ENCODE data around the gene KLHL8.

KLHL8 gene

GRCh38 chr4:87220094-87220822 lies at the start of gene KLHL8:
Gene KLHL8 (minus strand): TSS chr4:87220618. CDS start chr4:87195539, 25,079 bp downstream.
- DNase-seq (ENCODE audit: low read depth in 1 of 2, low spot score in 1 of 2), result peak; percentile 76 to 83

- no peak for DNase-seq (ENCODE audit: low read depth in 1 of 2, low spot score in 1 of 2)
Measured at GRCh38 chr4:87270144-87270543, 49.7 kb upstream of the KLHL8 start.

GRCh38 chr4:87268411-87268810 lies 48.0 kb upstream of the KLHL8 start:
- DNase-seq (ENCODE audit: low read depth in 1 of 2, low spot score in 1 of 2), result no peak

- no peak for DNase-seq (ENCODE audit: low read depth in 1 of 2, low spot score in 1 of 2)
Measured at GRCh38 chr4:87266986-87267385, 46.6 kb upstream of the KLHL8 start.

- no peak for DNase-seq (ENCODE audit: low read depth in 1 of 2, low spot score in 1 of 2)
Measured at GRCh38 chr4:87262886-87263285, 42.5 kb upstream of the KLHL8 start.

GRCh38 chr4:87260477-87260876 lies 40.1 kb upstream of the KLHL8 start:
- no peak for DNase-seq (ENCODE audit: low read depth in 1 of 2, low spot score in 1 of 2)

- DNase-seq (ENCODE audit: low read depth in 1 of 2, low spot score in 1 of 2), result no peak
Measured at GRCh38 chr4:87258677-87259076, 38.3 kb upstream of the KLHL8 start.

- DNase-seq (ENCODE audit: low read depth in 1 of 2, low spot score in 1 of 2), result no peak
Measured at GRCh38 chr4:87257523-87257922, 37.1 kb upstream of the KLHL8 start.

- DNase-seq (ENCODE audit: low read depth in 1 of 2, low spot score in 1 of 2), result no peak
Measured at GRCh38 chr4:87255755-87256154, 35.3 kb upstream of the KLHL8 start.

- DNase-seq (ENCODE audit: low read depth in 1 of 2, low spot score in 1 of 2), result no peak
Measured at GRCh38 chr4:87251106-87251505, 30.7 kb upstream of the KLHL8 start.

- DNase-seq (ENCODE audit: low read depth in 1 of 2, low spot score in 1 of 2), result no peak
Measured at GRCh38 chr4:87250294-87250693, 29.9 kb upstream of the KLHL8 start.

GRCh38 chr4:87249332-87250019 lies 29.1 kb upstream of the KLHL8 start:
- no peak for DNase-seq (ENCODE audit: low read depth in 1 of 2, low spot score in 1 of 2)

- no peak for DNase-seq (ENCODE audit: low read depth in 1 of 2, low spot score in 1 of 2)
Measured at GRCh38 chr4:87243426-87244053, 23.1 kb upstream of the KLHL8 start.

- no peak for DNase-seq (ENCODE audit: low read depth in 1 of 2, low spot score in 1 of 2)
Measured at GRCh38 chr4:87241336-87241735, 20.9 kb upstream of the KLHL8 start.

- DNase-seq (ENCODE audit: low read depth in 1 of 2, low spot score in 1 of 2), result no peak
Measured at GRCh38 chr4:87240341-87240740, 19.9 kb upstream of the KLHL8 start.

GRCh38 chr4:87239821-87240220 lies 19.4 kb upstream of the KLHL8 start:
- no peak for DNase-seq (ENCODE audit: low read depth in 1 of 2, low spot score in 1 of 2)

- no peak for DNase-seq (ENCODE audit: low read depth in 1 of 2, low spot score in 1 of 2)
Measured at GRCh38 chr4:87239194-87239593, 18.8 kb upstream of the KLHL8 start.

- no peak for DNase-seq (ENCODE audit: low read depth in 1 of 2, low spot score in 1 of 2)
Measured at GRCh38 chr4:87236861-87237260, 16.4 kb upstream of the KLHL8 start.

- DNase-seq (ENCODE audit: low read depth in 1 of 2, low spot score in 1 of 2), result no peak
Measured at GRCh38 chr4:87235020-87235671, 14.7 kb upstream of the KLHL8 start.

GRCh38 chr4:87232216-87232615 lies 11.8 kb upstream of the KLHL8 start:
- no peak for DNase-seq (ENCODE audit: low read depth in 1 of 2, low spot score in 1 of 2)

GRCh38 chr4:87230806-87231205 lies 10.4 kb upstream of the KLHL8 start:
- DNase-seq (ENCODE audit: low read depth in 1 of 2, low spot score in 1 of 2), result no peak

- no peak for DNase-seq (ENCODE audit: low read depth in 1 of 2, low spot score in 1 of 2)
Measured at GRCh38 chr4:87229979-87230378, 9.6 kb upstream of the KLHL8 start.
